Prostate gland (tissue), 2 donors: ENCODE results near the gene EGFLAM. TPM values are rescaled to one million over a fixed set of nuclear protein-coding genes. Genes with fewer than 3 reads are reported as not detected.
A peak's percentile ranks its signal among the peaks of the same experiment; 100 is the strongest.

ENCODE experiments used
- DNase-seq: peaks from one replicate; pipeline ENCODE4 v3.0.0-alpha.2; 2019; ENCODE audit warnings: low spot score
- H3K27ac ChIP-seq, 2 donors: fragments of 200-600 bp; sonication (generic); 2 replicates each; pipeline ENCODE4 v1.5.1; 2017 to 2019
- H3K27me3 ChIP-seq: fragments of 200-600 bp; sonication (generic); replicated peaks from 2 replicates; pipeline ENCODE4 v1.5.1; 2019; ENCODE audit not compliant: insufficient read depth
- H3K36me3 ChIP-seq, 2 donors: fragments of 200-600 bp; sonication (generic); 1 replicate in 1 of 2; 2 replicates in 1 of 2; pipeline versions ENCODE4 v1.5.1 to v1.8.1; 2017 to 2019
- H3K4me1 ChIP-seq: fragments of 200-600 bp; sonication (generic); replicated peaks from 2 replicates; pipeline ENCODE4 v1.5.1; 2019
- H3K4me3 ChIP-seq, 2 donors: fragments of 200-600 bp; sonication (generic); 2 replicates each; pipeline ENCODE4 v1.5.1; 2017 to 2019
- H3K9me3 ChIP-seq: fragments of 200-600 bp; sonication (generic); 2 replicates; pipeline ENCODE4 v1.5.1; 2017
- POLR2A ChIP-seq: fragments of 450-650 bp; IDR thresholded peaks from one replicate; pipeline ENCODE4 v1.6.1; 2016; ENCODE audit warnings: antibody characterized with exemption, mild to moderate bottlenecking
- POLR2AphosphoS5 ChIP-seq: sonication (generic); formaldehyde crosslinking; IDR thresholded peaks from one replicate; pipeline ENCODE4 v1.6.1; 2017; ENCODE audit warnings: antibody characterized with exemption
- WGBS: methylation state at CpG from one replicate; pipeline ENCODE4 v1.1.5; 2018; 5-methylcytosine and 5-hydroxymethylcytosine counted together
- intact Hi-C: fragments of 100-400 bp; cut with DNase I; formaldehyde crosslinking; loops from one replicate; pipeline ENCODE4 v1.14.2; 2022
- total RNA-seq, 2 donors: library from RNA; depleted of rRNA; stranded (reverse); fragments of >200 nt; gene quantifications; one replicate each; pipeline ENCODE4 v1.1.0, GENCODE V29; 2016
- TF ChIP-seq, protein P1 (sequence below), 4 experiments: fragments of 200-600 bp in 2 of 4; fragments of 450-650 bp in 2 of 4; sonication (generic) in 2 of 4; IDR thresholded peaks; 1 replicate in 3 of 4; 2 replicates in 1 of 4; pipeline ENCODE4 v1.5.1; 2016 to 2019; ENCODE audit warnings: antibody characterized with exemption in 4 of 4, mild to moderate bottlenecking in 2 of 4, moderate library complexity in 2 of 4

Gene EGFLAM
- total RNA-seq, 2 donors from 2014 or later: 4.1 to 14.1 TPM

DNA sequence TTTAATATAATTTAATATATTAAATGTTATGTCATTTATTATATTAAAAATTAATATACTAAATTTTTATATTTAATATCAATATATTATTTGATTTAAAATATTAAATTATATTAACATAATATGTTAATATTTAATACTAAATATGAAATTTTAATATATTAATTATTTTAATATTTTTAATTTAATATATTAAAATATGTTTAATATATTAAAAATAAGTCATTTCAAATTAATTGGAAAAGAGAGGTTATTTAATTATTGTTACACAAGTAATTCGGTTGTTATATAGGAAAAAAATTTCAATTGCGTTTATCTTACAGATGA lies 183.9 kb downstream of the EGFLAM start:
- DNase-seq: no peak
- no peaks in the 10 kb centered on the region for H3K27me3 ChIP-seq
- TF ChIP-seq, protein P1, sequence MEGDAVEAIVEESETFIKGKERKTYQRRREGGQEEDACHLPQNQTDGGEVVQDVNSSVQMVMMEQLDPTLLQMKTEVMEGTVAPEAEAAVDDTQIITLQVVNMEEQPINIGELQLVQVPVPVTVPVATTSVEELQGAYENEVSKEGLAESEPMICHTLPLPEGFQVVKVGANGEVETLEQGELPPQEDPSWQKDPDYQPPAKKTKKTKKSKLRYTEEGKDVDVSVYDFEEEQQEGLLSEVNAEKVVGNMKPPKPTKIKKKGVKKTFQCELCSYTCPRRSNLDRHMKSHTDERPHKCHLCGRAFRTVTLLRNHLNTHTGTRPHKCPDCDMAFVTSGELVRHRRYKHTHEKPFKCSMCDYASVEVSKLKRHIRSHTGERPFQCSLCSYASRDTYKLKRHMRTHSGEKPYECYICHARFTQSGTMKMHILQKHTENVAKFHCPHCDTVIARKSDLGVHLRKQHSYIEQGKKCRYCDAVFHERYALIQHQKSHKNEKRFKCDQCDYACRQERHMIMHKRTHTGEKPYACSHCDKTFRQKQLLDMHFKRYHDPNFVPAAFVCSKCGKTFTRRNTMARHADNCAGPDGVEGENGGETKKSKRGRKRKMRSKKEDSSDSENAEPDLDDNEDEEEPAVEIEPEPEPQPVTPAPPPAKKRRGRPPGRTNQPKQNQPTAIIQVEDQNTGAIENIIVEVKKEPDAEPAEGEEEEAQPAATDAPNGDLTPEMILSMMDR (IDR thresholded peaks at IDR 0.05): no peak
- no peak for TF ChIP-seq POLR2A
- no peak for TF ChIP-seq POLR2AphosphoS5

DNA sequence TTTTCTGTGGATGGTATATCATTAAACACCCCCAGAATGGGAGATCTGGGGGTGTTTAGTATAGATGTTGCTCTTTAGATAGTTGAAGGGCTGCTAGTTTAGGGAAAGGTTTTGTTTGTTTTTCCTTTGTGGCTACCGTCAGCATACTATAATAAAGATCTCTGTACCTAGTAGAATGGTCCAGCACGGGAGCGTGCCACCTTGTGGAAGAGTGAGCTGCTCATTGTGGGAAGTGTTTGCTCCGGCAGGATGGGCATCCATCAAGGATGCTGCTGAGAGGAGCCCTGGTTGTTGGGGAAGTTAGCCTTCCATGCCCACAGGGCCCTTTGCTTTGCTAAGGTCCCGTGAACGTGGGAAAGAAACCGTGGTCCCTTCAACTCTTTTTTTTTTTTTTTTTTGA lies 185.0 kb downstream of the EGFLAM start:
- no peaks in the 10 kb centered on the region for H3K36me3 ChIP-seq
- intact Hi-C loops: loop anchor here (5.0 to 10.0 kb wide), 2 partner anchors 224 to 631 kb away; partner anchors contain the start of gene RICTOR
- no peaks in the 10 kb centered on the region for H3K27me3 ChIP-seq
- TF ChIP-seq POLR2A: no peak
- no peak for TF ChIP-seq POLR2AphosphoS5
- TF ChIP-seq, protein P1 (IDR thresholded peaks at IDR 0.05): no peak
- no peak overlapping the region for H3K27ac ChIP-seq
- no peak overlapping the region for H3K4me3 ChIP-seq
- DNase-seq: no peak
- H3K4me1 ChIP-seq: no peaks in the 10 kb centered on the region
- WGBS: 84% methylated on average over 7 of the region's 7 CpGs
- H3K9me3 ChIP-seq: no peaks in the 10 kb centered on the region

More for the DNA sequence above, 183.9 kb downstream of the EGFLAM start:
- Histone ChIP-seq H3K4me3 (no peak overlapping the region), H3K9me3 (no peaks in the 10 kb centered on the region), H3K4me1 (no peaks in the 10 kb centered on the region), H3K36me3 (no peaks in the 10 kb centered on the region), H3K27ac (no peak overlapping the region)
- WGBS: 97% methylated on average over 2 of the region's 2 CpGs
- intact Hi-C loops: loop anchor here (5.0 to 10.0 kb wide), 2 partner anchors 225 to 633 kb away; partner anchors contain the start of gene RICTOR

DNA sequence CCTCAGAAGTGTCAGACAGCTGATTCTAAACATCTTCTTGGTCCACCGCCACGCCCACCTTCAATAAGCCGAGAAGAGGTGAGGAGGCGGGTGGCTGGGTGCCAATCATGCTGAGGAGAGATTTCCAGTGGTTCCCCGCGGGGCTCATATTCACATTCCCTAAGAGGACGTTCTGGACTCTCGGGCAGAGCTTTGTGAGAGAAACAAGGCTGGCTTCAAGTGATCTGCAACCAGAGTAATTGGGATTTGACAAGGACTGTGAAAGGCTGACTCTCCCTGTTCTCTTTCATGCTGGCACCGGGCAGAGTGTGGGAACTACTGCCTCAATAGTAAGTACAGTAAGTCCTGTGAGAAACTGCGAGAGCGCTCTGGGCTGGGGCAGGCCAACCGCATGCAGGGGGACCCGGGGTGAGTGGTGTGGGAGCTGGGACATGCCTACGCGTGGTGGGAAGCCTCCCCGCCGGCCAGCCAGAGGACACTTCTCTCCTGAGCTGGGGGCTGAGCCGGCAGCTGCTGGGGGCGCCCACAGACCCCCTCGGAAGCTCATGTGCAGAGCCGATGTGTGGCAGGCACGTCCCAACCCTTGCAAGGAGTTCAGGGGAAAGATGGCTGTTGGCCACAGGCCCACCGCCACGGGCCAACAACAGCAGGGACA lies 187.1 kb downstream of the EGFLAM start:
- WGBS: 63% methylated on average over 24 of the region's 24 CpGs
- intact Hi-C loops: loop anchor here (5.0 to 10.0 kb wide), 3 partner anchors 67 to 629 kb away; partner anchors contain the start of genes LIFR and RICTOR
- TF ChIP-seq POLR2AphosphoS5 (no peak), POLR2A (no peak)
- TF ChIP-seq, protein P1 (IDR thresholded peaks at IDR 0.05): no peak
- DNase-seq: no peak
- Histone ChIP-seq H3K4me3 (peak overlapping the region; percentile 22 to 28), H3K4me1 (no peaks in the 10 kb centered on the region), H3K9me3 (no peaks in the 10 kb centered on the region), H3K27me3 (no peaks in the 10 kb centered on the region), H3K36me3 (no peaks in the 10 kb centered on the region), H3K27ac (peak overlapping the region; percentile 65 to 70)

DNA sequence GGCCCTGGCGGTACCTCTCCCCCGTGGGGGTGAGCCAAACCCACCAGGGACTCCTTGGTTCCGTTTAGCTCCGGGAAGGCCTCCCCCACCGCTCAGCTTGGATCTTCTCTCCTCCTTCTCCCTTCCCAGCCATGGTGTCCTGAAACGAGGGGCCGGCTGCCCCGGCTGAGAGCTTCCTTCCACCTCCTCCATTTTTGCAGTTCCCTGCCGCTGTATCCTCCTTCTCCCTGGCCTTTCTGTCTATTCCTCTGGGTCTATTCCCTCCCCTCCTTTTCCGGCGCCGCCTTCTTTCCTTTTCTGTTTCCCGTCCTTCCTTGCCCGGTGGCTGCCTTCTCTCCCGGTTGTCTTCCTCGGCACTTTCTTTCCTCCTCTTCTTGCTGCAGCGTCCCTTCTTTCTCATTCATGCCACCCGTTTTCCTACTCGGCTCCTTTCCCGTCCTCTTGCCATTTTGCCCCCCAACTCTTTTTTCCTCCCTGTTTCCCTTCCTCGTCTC lies 187.7 kb downstream of the EGFLAM start:
- Histone ChIP-seq H3K4me3 (peak overlapping the region; percentile 22 to 28), H3K36me3 (no peaks in the 10 kb centered on the region), H3K4me1 (no peaks in the 10 kb centered on the region), H3K27me3 (no peaks in the 10 kb centered on the region), H3K9me3 (no peaks in the 10 kb centered on the region), H3K27ac (peak overlapping the region; percentile 65 to 70)
- intact Hi-C loops: loop anchor here (5.0 to 10.0 kb wide), 3 partner anchors 66 to 629 kb away; partner anchors contain the start of genes LIFR and RICTOR
- TF ChIP-seq, protein P1 (IDR thresholded peaks at IDR 0.05): no peak
- no peak for TF ChIP-seq POLR2A
- TF ChIP-seq POLR2AphosphoS5: no peak
- WGBS: 73% methylated on average over 21 of the region's 21 CpGs
- no peak for DNase-seq

DNA sequence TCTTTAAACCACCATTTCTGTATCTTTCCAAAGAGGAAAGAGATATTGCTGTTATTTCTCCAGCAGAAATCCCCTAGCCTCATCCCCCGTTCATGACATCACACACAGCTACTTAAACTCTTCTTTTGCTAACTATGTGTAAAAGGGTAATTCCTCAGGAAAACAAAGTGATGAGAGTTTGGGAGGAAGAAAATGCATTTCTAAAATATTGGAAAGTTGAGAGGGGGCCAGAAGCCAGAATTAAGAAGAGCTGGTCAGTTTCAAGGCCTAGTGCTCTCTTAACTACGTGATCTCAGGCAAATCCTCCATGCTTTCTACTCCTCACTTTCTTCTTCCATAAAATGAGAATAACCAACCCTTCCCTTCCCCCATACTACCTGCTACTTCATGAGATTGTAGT lies 188.7 kb downstream of the EGFLAM start:
- no peak overlapping the region for H3K4me3 ChIP-seq
- intact Hi-C loops: loop anchor here (5.0 to 10.0 kb wide), 3 partner anchors 65 to 628 kb away; partner anchors contain the start of genes LIFR and RICTOR
- no peaks in the 10 kb centered on the region for H3K27me3 ChIP-seq
- H3K27ac ChIP-seq: no peak overlapping the region
- no peaks in the 10 kb centered on the region for H3K9me3 ChIP-seq
- H3K36me3 ChIP-seq: no peaks in the 10 kb centered on the region
- 88% methylated on average over 2 of the region's 2 CpGs for WGBS
- DNase-seq: no peak
- no peak for TF ChIP-seq POLR2A
- TF ChIP-seq, protein P1 (IDR thresholded peaks at IDR 0.05): no peak
- no peak for TF ChIP-seq POLR2AphosphoS5
- H3K4me1 ChIP-seq: no peaks in the 10 kb centered on the region
